NCI-H526 (cell line): ENCODE measurements around the gene FZR1.
"Not testable (repeated sequence)": the region's sequence is repeated elsewhere in the genome, so short reads cannot be mapped to it uniquely, and the experiment has no call there.

Experiments used
- DNase-seq, 2 experiments: peaks; one replicate each; lab custom pipeline; 2025; lab: John Stamatoyannopoulos, UW

Gene FZR1

DNA sequence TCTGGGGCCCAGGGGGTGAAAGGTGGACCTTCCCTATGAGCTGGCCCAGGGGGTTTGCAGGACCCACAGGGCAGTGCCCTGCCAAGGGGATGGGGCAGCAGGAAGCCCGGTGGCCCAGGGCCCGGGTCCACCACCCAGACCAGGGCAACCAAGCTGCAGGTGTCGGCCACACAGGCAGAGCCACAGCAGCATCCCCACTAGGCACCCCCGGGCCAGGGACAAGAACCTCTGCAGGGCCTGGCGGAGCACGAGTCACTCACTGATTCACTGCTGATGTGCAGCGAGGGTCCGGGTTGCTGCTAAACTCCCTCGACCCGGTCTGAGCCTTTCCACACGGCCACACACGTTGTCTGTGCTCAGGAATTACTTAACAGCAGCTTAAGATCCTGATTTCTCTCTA is 8.8 kb downstream of the FZR1 start:
- DNase-seq = no peak

GRCh38 chr19:3515891-3516422 is 9.8 kb downstream of the FZR1 start:
- DNase-seq = no peak

DNA sequence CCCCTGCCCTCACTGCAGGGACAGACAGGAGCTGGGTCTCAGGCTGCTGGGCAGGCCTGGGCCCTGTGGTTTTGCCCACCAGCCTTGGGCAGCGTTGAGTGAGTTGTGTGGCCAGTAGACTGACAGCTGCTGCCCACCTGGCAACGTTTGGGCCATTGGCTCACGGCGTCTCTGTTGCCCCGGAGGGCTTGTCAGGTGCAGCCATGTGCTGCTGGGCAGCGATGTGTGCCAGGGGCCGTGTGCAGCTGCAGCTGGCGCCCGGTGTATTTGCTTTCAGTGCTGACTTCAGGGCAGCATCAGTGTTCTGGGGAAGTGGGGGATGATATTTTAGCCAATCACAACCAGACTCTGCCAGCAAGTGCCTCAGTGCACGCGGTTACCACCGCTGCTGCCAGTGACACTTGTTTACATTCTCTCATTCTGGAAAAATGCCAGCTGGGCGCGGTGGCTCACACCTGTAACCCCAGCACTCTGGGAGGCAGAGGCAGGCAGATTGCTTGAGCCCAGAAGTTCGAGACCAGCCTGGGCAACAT is 10.6 kb downstream of the FZR1 start:
- DNase-seq = peak; percentile 42 to 62

DNA sequence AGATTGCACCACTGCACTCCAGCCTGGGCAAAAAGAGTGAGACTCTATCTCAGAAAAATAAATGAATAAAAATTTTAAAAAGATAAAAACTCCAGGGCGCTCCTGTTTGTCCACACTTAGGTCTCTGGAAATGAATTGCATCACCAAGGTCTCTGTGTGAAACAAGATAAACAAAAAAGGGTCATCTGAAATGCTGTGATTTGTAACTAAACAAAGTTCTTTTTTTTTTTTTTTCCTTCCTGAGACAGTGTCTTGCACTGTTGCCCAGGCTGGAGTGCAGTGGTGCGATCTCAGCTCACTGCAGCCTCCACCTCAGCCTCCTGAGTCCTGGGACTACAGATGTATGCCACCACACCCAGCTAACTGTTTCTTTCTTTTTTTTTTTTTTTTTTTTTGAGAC is 11.5 kb downstream of the FZR1 start:
- no peak for DNase-seq

GRCh38 chr19:3518255-3518654 is 12.1 kb downstream of the FZR1 start:
- no peak for DNase-seq

DNA sequence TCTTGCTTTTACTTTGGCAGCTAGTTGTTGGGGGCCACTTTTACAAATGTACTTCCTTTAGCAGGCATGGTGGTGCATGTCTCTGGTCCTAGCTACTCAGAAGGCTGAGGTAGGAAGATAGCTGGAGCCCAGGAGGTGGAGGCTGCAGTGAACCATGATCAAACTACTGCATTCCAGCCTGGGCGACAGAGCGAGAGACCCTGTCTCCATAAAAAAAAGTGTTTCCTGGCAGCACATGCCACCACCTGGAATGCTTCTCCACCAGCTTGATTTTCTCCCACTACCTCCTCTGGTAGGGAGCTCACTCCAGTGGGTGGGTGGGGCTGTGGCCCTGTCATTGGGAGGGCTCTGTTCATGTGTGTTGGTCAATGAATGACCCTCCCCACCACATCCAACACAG is 12.5 kb downstream of the FZR1 start:
- DNase-seq = no peak

- DNase-seq = no peak
Measured at GRCh38 chr19:3519126-3519525, 13.0 kb downstream of the FZR1 start.

GRCh38 chr19:3520166-3521103 is 14.3 kb downstream of the FZR1 start:
- DNase-seq = no peak

DNA sequence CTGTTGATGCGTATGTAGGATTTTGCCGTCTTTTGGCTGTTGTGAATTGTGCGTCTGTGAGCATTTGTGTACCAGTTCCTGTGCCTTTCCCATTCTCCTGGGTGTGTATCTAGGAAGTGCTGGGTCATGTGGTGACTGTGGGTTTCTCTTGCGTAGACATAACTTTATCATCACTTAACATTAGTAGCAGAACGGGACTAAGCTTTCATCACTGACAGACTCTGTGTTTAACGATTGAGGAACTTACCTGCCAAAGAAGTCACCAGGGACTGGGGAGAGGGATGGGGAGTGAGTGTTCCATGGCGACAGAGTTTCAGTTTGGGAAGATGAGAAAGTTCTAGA is 15.0 kb downstream of the FZR1 start:
- no peak for DNase-seq

DNA sequence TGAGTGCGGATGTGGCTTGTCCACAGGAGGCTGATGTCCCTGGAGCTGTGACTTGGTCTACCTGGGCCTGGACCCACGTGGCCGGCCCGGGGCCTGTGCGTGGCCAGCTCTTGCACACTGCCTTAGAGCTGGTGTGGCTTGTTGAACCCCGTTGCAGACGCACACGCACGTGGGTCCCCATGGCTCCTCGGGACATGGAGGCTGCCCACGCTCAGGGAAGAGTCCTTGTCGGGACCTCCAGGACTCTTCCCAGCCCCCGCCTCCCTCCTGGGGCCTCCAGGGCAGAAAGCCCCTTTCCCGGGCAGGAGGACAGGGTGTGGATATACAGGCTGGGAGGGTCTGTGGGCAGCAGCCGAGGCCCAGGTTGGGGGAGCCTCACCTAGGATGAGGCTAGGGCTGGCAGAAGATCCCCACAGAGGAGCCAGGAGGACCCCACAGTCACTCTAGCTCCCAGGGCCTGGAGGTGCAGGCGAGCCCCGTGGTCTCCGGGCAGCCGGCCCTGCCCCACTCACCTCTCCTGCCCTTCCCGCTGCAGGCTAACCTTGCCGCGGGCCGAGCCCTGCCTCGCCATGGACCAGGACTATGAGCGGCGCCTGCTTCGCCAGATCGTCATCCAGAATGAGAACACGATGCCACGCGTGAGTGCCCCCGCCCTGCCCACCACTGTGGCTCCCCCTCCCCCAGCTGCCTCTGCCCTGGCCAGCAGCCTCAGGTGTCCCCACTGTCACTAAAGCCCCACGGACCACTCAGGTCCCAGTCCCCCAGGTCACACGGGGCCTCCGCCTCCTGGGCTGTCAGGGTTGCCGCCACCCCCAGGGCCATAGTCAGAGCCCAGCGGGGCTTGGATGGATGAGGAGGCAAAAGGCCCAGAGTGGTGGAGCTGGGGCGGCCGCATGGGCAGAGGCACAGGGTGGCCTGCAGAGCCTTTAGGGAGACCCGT is 16.6 kb downstream of the FZR1 start:
- DNase-seq = no peak

DNA sequence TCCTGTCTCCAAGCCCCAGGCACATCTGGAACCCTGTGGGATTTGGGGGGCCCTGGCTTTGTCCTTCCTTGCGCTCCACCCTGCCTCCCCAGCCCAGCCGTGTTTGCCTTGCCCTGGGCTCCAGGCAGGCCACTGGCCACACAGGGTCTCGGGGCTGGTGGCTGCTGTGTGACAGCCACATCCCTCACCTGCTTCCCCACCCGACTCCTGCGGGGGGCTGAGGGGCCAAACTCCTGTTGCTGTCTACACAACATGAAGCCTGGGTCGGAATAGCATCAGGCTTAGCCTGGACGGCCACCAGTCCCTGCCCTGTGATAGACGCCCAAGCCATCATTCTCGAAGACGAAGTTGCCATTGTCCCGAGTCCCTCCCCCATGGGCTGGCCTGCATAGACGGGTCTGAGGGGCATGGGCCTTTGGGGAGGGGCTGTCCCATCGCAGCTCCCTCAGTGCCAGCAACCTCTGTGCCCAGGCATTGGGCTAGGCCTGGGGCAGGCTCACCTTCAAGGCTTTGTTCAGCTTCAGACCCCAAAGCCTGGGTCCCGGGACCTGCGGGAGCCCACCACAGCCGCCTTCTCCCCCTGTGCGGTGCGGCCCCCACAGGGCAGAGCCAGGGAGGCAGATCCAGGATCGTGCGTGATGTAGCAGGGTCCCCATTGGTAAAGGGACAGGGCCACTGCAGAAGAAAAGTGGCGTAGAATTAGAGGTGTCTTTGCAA is 17.4 kb downstream of the FZR1 start:
- DNase-seq = no peak

GRCh38 chr19:3524078-3524842 is 18.1 kb downstream of the FZR1 start:
- no peak for DNase-seq

GRCh38 chr19:3524904-3525451 is 18.9 kb downstream of the FZR1 start:
- no peak for DNase-seq

- no peak for DNase-seq
Measured at GRCh38 chr19:3526507-3527237, 20.6 kb downstream of the FZR1 start.

- DNase-seq = no peak
Measured at GRCh38 chr19:3527238-3527910, 21.3 kb downstream of the FZR1 start.

- no peak for DNase-seq
Measured at GRCh38 chr19:3528080-3528479, 22.0 kb downstream of the FZR1 start.

GRCh38 chr19:3528539-3529211 is 22.6 kb downstream of the FZR1 start:
- DNase-seq = no peak

DNA sequence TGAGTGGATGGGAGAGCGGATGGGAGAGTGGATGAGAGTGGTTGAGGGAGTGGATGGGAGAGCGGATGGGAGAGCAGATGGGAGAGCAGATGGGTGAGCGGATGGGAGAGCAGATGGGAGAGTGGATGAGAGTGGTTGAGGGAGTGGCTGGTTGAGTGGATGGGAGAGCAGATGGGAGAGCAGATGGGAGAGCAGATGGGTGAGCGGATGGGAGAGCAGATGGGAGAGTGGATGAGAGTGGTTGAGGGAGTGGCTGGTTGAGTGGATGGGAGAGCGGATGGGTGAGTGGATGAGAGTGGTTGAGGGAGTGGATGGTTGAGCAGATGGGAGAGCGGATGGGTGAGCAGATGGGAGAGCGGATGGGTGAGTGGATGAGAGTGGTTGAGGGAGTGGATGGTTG is 23.2 kb downstream of the FZR1 start:
- not testable (repeated sequence) for DNase-seq

- no peak for DNase-seq
Measured at GRCh38 chr19:3530389-3530788, 24.3 kb downstream of the FZR1 start.
